Stimulated activated naive CD8-positive, alpha-beta T cell treated with anti-CD3 and anti-CD28 coated beads, Interleukin-15, Interleukin-2, amounts not matched to agents 100 ng/mL and 50 ng/mL, for 24 hours (primary cell): ENCODE results near the gene DOCK10.
"Not testable (repeated sequence)": the region's sequence is repeated elsewhere in the genome, so short reads cannot be mapped to it uniquely, and the experiment has no call there.

ENCODE experiments used
- H3K27ac Mint-ChIP-seq: one replicate; pipeline ENCODE4 v1.8.0; 2021; ENCODE audit warnings: mild to moderate bottlenecking, mixed read lengths
- H3K27me3 Mint-ChIP-seq: one replicate; pipeline ENCODE4 v1.8.0; 2021; ENCODE audit warnings: mixed read lengths
- H3K36me3 Mint-ChIP-seq: one replicate; pipeline ENCODE4 v1.8.0; 2021; ENCODE audit warnings: low read depth, mixed read lengths
- H3K4me1 Mint-ChIP-seq: one replicate; pipeline ENCODE4 v1.8.0; 2021; ENCODE audit warnings: low read depth, mixed read lengths
- H3K4me3 Mint-ChIP-seq: one replicate; pipeline ENCODE4 v1.8.0; 2021; ENCODE audit warnings: mild to moderate bottlenecking, mixed read lengths
- H3K9me3 Mint-ChIP-seq: one replicate; pipeline ENCODE4 v1.8.0; 2021; ENCODE audit warnings: mixed read lengths

DOCK10 gene

DNA sequence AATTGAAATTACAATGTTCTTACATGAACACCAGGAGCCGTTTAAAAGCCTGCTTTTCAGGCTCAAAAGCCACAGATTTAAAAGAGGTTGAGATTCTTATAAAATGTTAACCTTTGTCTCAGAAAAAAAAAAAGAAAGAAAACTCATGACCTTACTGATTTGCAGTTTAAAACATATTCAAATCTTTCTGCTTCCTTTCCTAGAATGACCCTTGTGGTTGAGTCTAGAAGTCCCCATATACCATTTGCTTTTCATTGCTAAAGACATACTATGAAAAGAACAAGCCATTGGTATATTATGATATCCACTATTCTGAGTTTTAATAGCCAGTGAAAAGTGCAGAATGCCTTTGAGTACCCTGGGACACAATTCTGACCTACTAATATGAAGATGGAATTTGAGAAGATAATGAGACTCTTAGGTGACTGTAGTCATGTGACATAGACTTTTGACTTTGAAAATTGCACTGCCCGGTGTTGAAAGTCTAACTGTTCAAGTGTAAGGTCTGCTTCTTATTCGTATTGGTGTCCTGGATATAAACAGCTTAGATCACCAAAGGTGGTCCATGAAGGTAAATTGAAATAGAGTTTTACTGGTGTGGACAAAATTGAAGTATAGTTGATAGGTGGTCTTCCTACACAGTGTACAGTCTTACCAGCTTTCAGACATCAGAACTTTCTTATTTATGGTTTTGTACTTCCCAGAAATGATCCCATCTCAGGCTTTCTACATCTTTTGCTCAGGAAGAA, 117.0 kb downstream of the DOCK10 start:
- H3K4me3 Mint-ChIP-seq, result peak overlapping the region; percentile 77
- peaks cover 88% of the 10 kb centered on the region for H3K4me1 Mint-ChIP-seq
- H3K36me3 Mint-ChIP-seq, result peaks cover 75% of the 10 kb centered on the region
- peak overlapping the region; percentile 99 for H3K27ac Mint-ChIP-seq
- H3K9me3 Mint-ChIP-seq, result no peaks in the 10 kb centered on the region
- H3K27me3 Mint-ChIP-seq, result no peaks in the 10 kb centered on the region

DNA sequence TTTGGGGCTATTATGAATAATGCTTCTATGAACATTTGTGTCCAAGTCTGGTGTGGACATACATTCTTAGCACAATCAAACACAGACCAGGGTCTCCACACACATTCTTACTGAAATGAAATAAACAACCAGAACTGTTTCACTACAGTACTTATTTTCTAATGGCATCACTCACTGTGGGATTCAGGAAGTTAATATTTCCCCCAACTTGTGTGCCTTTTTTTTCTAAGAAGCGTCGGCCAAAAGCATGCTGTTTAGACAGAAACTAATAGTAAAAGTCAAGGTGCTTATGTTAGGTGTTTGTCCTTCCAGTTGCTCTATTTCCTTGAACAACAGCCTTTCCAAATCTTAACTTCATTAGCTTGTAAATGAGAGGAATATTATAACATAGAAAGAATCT, 117.6 kb downstream of the DOCK10 start:
- no peaks in the 10 kb centered on the region for H3K27me3 Mint-ChIP-seq
- no peaks in the 10 kb centered on the region for H3K9me3 Mint-ChIP-seq
- H3K4me3 Mint-ChIP-seq, result peak overlapping the region; percentile 77
- H3K27ac Mint-ChIP-seq, result peak overlapping the region; percentile 99
- H3K4me1 Mint-ChIP-seq, result peaks cover 82% of the 10 kb centered on the region
- H3K36me3 Mint-ChIP-seq, result peaks cover 69% of the 10 kb centered on the region

DNA sequence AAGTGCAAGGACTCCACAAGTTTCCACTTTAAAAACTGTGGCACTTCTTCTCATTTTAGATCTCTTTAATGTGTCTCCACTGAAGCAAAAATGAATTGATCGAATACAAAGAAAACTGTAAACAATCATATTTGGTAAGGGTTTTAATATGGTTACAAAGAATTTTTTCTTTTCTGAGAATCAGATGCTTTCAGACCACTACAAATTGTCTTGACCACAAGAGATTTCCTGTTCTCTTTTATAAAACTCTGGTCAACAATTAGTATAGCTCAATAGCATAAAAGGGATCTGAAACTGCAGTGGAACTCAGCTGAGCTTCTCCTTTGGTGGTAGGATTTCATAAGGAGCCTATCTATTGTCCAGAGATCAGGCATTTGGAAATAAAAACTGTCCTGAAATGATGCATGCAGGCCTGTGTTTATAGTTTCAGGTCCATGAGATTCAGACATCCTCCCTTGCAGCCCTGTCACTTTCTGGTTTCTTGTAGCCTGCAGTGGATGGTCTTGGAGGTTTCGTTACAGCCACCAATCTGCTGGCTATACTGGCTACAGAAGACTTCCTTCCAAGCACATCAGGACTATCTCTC, 120.0 kb downstream of the DOCK10 start:
- no peaks in the 10 kb centered on the region for H3K9me3 Mint-ChIP-seq
- H3K27ac Mint-ChIP-seq, result peak overlapping the region; percentile 99
- peaks cover 58% of the 10 kb centered on the region for H3K4me1 Mint-ChIP-seq
- no peaks in the 10 kb centered on the region for H3K27me3 Mint-ChIP-seq
- peaks cover 46% of the 10 kb centered on the region for H3K36me3 Mint-ChIP-seq
- H3K4me3 Mint-ChIP-seq, result peak overlapping the region; percentile 44

DNA sequence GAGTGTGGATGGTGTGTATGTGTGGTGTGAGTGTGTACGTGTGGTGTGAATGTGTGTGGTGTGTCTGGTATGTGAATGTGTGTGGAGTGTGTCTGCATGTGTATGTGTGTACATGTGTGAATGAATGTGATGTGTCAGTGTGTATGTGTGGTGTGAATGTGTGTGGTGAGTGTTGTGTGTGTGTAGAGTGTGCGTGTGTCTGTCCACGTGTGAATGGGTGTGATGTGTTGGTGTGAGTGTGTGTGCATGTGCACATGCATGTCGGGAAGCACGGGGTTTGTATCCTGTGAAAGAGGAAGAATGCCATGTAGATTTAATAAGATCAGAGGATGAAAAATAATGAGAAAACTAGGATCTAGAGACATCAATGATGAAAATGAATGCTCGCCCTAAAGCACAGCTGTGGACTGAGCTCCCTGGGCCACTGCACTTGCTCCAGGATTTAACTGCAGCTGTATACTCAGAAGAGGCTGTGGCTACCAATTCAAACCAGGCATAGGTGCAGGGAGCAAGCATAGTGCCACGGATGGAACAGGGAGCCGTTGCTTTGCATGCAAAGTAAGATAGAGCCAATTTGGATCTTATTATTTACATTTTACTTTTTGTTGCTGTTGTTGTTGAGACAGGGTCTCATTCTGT, 122.7 kb downstream of the DOCK10 start:
- H3K36me3 Mint-ChIP-seq, result peaks cover 33% of the 10 kb centered on the region

DNA sequence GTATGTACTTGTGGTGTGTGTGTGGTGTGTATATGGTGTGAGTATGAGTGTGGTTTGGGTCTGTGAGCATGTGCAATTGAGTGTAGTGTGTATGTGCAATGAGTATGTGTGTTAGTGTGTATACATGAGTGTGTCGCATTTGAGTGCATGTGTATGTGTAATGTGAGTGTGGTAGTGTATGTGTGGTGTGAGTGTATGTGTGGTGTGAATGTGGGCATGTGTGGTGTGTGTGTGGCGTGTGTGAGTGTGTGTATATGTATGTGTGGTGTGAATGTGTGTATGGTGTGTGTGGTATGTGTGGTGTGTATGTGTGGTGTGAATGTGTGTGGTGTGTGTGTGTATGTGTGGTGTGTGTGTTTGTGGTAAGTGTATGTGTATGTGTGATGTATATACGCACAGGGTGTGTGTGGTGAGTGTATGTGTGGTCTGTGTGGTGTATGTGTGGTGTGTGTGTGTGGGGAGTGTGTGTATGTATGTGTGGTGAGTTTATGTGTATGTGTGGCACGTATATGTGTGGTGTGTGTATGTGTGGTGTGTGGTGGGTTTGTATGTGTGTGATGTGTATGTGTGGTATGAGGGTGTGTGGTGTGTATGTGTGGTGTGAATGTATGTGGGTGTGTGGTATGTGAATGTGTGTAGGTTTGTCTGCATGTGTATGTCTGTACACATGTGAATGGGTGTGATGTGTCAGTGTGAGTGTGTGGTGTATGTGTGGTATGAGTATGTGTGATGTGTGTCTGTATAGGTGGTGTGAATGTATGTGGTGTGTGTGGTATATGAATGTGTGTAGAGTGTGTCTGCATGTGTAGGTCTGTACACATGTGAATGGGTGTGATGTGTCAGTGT, 123.4 kb downstream of the DOCK10 start:
- H3K36me3 Mint-ChIP-seq, result peaks cover 33% of the 10 kb centered on the region
- H3K4me1 Mint-ChIP-seq, result peaks cover 37% of the 10 kb centered on the region
- H3K4me3 Mint-ChIP-seq, result no peak overlapping the region
- no peaks in the 10 kb centered on the region for H3K9me3 Mint-ChIP-seq
- no peaks in the 10 kb centered on the region for H3K27me3 Mint-ChIP-seq
- H3K27ac Mint-ChIP-seq, result no peak overlapping the region

More for the DNA sequence above, 122.7 kb downstream of the DOCK10 start:
- H3K27ac Mint-ChIP-seq, result no peak overlapping the region
- H3K4me1 Mint-ChIP-seq, result peaks cover 45% of the 10 kb centered on the region
- H3K27me3 Mint-ChIP-seq, result no peaks in the 10 kb centered on the region
- no peaks in the 10 kb centered on the region for H3K9me3 Mint-ChIP-seq
- H3K4me3 Mint-ChIP-seq, result no peak overlapping the region

DNA sequence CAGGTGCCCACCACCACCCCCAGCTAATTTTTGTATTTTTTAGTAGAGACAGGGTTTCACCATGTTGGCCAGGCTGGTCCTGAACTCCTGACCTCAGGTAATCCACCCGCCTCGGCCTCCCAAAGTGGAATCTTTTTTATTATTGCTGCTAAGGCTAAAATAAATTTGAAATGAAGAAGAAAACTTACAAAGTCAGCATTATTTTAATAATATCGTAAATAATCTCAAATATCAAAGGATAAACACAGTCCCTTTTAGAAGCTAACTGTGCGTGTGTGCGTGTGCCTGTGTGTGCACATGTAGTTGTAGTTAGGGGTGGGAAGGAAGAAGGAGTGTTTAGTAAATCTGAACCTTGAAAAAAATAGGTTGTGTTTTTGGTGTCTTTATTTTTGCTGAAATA, 125.0 kb downstream of the DOCK10 start:
- peaks cover 22% of the 10 kb centered on the region for H3K36me3 Mint-ChIP-seq
- H3K27me3 Mint-ChIP-seq, H3K27ac Mint-ChIP-seq, H3K4me3 Mint-ChIP-seq, H3K9me3 Mint-ChIP-seq: not testable (repeated sequence)
- peaks cover 26% of the 10 kb centered on the region for H3K4me1 Mint-ChIP-seq

DNA sequence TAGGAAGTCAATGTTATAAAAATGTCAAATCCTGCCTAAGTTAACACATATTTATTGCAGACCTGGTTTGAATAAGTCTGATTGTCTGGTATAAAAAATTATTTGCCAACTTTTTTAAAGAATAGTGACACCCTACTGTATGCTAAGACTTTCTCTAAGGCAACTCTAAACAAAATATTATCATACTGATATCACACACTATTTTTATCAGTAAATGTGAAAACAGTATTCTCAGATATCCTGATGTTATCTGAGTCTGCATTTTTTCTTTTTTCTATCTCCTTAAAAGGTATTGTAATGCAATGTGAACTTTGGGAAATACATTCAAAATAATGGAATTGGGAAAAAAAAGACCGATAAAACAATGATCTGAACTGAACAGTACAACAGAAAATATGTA, 127.1 kb downstream of the DOCK10 start:
- H3K36me3 Mint-ChIP-seq, result peaks cover 33% of the 10 kb centered on the region
- H3K4me3 Mint-ChIP-seq, result no peak overlapping the region
- no peak overlapping the region for H3K27ac Mint-ChIP-seq
- H3K4me1 Mint-ChIP-seq, result peaks cover 39% of the 10 kb centered on the region
- no peaks in the 10 kb centered on the region for H3K9me3 Mint-ChIP-seq
- H3K27me3 Mint-ChIP-seq, result no peaks in the 10 kb centered on the region

DNA sequence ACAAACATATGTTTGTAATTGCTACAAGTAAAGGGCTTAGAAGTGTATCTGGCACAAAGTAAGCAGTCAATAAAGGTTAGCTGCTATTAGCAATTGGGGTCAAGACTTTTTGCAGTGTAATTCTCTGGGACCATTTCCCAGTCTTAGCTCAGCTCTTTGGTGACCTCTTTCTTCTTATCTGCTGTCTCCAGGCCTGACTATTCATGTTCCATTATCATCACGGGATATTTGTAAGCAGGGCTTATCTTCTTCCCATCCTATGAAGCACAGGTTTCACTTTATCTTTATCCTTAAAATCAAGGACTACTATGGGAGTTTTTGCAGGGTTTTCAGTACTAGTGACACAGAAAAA, 131.7 kb downstream of the DOCK10 start:
- H3K36me3 Mint-ChIP-seq, result peaks cover 61% of the 10 kb centered on the region
- H3K27me3 Mint-ChIP-seq, result no peaks in the 10 kb centered on the region
- no peak overlapping the region for H3K4me3 Mint-ChIP-seq
- H3K4me1 Mint-ChIP-seq, result peaks cover 61% of the 10 kb centered on the region
- no peaks in the 10 kb centered on the region for H3K9me3 Mint-ChIP-seq
- peak overlapping the region; percentile 53 for H3K27ac Mint-ChIP-seq

DNA sequence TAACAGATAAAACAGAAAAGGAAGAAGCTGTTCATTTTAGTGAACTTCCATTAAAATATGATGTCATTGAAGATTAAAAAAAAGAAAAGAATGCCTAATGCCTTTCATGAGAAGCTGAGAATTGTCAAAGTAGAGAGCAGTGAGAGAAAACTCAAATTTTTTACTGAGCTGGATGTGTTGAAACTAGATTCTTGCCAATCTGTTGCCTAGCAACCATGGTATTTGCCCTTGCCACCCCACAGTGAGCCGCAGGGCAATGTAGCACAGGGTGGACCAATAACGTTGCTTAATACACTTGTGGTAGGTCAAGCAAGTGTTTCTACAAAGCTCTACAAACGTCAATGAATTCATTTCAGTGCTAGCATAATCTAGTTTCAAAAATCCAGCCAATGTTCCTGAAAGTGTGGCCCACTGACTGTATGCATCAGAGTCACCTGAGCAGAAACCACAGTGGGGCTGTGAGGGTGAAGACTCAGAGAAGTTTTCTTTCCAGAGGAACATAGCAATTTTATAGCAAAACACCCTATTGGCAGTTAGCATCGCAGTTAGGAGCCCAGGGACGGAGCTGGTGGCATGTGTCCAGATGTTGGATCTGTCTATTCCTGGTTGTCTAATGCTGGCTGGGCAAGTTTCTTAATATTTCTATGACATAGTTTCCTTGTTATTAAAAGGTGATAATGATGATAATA, 132.2 kb downstream of the DOCK10 start:
- H3K9me3 Mint-ChIP-seq, result no peaks in the 10 kb centered on the region
- peak overlapping the region; percentile 79 for H3K27ac Mint-ChIP-seq
- peaks cover 60% of the 10 kb centered on the region for H3K36me3 Mint-ChIP-seq
- H3K27me3 Mint-ChIP-seq, result no peaks in the 10 kb centered on the region
- peaks cover 59% of the 10 kb centered on the region for H3K4me1 Mint-ChIP-seq
- H3K4me3 Mint-ChIP-seq, result no peak overlapping the region

DNA sequence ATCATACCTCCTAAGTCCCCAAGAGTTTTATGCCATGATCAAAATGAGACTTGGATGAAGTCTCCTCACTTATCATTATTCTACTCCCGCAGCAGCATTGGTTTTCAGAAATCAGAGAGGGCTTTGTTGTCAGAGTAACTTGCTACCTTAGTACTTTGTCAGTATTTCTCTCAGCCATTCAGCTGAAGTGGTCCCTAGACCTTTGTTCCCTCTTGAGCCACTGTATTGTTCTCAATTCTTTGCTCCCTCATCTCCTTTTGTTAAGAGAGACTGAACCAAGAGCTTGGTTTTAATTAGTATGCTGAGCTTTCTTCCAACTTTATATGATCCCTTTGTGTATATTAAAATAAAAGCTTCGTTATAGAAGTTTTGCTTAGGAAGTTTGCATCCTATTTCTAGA, 133.4 kb downstream of the DOCK10 start:
- no peaks in the 10 kb centered on the region for H3K9me3 Mint-ChIP-seq
- H3K4me3 Mint-ChIP-seq, result no peak overlapping the region
- H3K27me3 Mint-ChIP-seq, result no peaks in the 10 kb centered on the region
- H3K27ac Mint-ChIP-seq, result peak overlapping the region; percentile 41
- H3K4me1 Mint-ChIP-seq, result peaks cover 68% of the 10 kb centered on the region
- peaks cover 55% of the 10 kb centered on the region for H3K36me3 Mint-ChIP-seq

DNA sequence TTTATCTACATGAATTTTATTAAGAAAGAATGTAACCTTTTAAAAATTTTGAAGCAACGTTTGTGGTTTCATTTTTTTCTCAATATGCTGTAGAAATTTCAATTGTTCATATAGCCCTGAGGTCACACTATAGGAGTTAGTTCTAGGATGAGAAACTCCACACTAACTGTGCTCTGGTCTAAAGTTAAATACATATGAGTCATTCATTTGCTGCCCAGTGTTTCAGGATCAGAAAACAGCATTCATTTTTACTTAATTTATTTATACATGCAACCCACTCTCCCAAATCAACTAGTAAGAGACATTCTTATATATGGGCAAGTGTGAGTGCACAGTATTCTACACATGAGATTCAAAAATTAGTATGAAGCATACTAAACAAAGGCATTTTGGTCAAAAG, 137.9 kb downstream of the DOCK10 start:
- Mint-ChIP-seq H3K36me3 (peaks cover 52% of the 10 kb centered on the region), H3K4me1 (peaks cover 63% of the 10 kb centered on the region), H3K9me3 (no peaks in the 10 kb centered on the region)

DNA sequence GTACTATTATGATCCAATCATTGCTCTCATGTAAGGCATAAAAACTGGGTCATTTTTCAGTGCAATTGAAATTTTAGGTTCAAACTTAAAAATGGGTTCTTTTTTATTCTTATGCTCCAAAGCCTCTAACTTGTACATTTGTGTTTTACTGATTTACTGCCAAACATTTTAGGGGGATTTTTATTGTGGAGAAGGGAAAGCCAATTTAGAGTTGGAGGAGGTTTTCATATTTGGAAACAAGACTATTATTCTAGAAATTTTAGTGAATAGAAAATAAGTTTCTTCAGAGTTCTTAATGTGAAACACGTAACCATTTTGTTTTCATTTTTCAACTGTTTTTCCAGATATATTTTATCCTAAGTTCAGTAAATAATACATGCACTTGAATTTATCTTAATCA, 138.6 kb downstream of the DOCK10 start:
- peak overlapping the region; percentile 55 for H3K27ac Mint-ChIP-seq

More for the DNA sequence above, 137.9 kb downstream of the DOCK10 start:
- Mint-ChIP-seq H3K27ac (no peak overlapping the region), H3K27me3 (no peaks in the 10 kb centered on the region), H3K4me3 (no peak overlapping the region)

DNA sequence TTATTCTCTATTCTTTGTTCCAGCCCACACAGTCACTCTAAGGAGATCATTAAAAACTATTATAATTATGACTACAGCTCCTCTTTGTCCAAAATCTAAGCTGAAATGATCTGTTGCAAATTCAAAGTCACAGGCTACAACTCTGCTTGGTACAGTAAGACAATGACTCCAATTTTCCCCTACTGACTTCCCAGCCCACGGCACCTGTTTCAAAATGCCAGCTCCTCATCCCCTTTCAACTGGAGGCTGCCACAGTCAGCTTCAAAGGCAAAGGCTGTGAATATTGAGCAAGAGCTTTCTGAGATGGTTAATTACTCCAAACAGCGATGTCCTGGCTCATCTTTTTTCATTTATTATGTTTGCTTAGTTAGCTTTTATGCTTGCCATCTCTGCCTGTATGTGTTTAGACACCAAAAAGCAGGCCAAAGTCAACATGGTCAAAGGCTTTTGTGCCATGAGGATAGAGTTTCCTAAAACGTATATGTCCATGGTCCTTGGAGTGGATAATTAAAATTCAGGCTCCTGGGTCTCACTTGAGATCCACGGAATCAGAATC, 141.1 kb downstream of the DOCK10 start:
- no peaks in the 10 kb centered on the region for H3K9me3 Mint-ChIP-seq
- peaks cover 52% of the 10 kb centered on the region for H3K36me3 Mint-ChIP-seq
- peak overlapping the region; percentile 57 for H3K27ac Mint-ChIP-seq
- no peak overlapping the region for H3K4me3 Mint-ChIP-seq
- H3K27me3 Mint-ChIP-seq, result no peaks in the 10 kb centered on the region
- H3K4me1 Mint-ChIP-seq, result peaks cover 66% of the 10 kb centered on the region

More for the DNA sequence above, 138.6 kb downstream of the DOCK10 start:
- H3K27me3 Mint-ChIP-seq, result no peaks in the 10 kb centered on the region
- peaks cover 58% of the 10 kb centered on the region for H3K4me1 Mint-ChIP-seq
- H3K36me3 Mint-ChIP-seq, result peaks cover 55% of the 10 kb centered on the region
- no peaks in the 10 kb centered on the region for H3K9me3 Mint-ChIP-seq
- no peak overlapping the region for H3K4me3 Mint-ChIP-seq

DNA sequence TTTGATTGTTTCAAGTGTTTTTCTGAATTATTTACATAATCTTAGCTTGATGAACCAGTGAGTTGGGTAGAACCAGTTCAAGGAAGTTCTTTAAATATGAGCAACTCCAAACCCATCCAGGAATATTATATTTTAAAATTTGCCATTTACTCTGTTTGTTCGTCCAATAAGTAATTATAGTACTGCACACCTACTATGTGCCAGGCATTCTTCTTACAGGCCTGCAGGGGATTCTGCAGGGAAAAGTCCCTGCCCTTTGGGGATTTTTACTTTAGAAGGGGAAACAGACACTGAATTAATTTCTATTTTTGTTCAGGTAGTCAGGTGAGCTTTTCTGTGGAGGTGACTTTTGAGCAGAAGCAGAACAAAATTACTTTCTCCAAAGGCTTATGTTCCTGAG, 146.9 kb downstream of the DOCK10 start:
- H3K9me3 Mint-ChIP-seq, result no peaks in the 10 kb centered on the region
- H3K36me3 Mint-ChIP-seq, result peaks cover 76% of the 10 kb centered on the region
- H3K4me1 Mint-ChIP-seq, result peaks cover 66% of the 10 kb centered on the region
- H3K27me3 Mint-ChIP-seq, result no peaks in the 10 kb centered on the region
- H3K4me3 Mint-ChIP-seq, result peak overlapping the region; percentile 54
- H3K27ac Mint-ChIP-seq, result no peak overlapping the region
